Anterior cingulate cortex (tissue), 58 donors: Measurements from ENCODE around the gene CDH23.

ENCODE experiments used
- DNase-seq, 58 donors: peaks; one replicate each; lab custom pipeline; 2025; lab: John Stamatoyannopoulos, UW

Gene CDH23

GRCh38 chr10:71739358-71739900 is 342.7 kb downstream of the CDH23 start:
- no peak for DNase-seq

GRCh38 chr10:71740069-71740653 is 343.4 kb downstream of the CDH23 start:
- peak in 6 of 58 donors; percentile 13 to 49 (median 22) for DNase-seq

- DNase-seq: no peak
These were observed 344.3 kb downstream of the CDH23 start for GRCh38 chr10:71741029-71741428.

- no peak for DNase-seq
These were observed 345.0 kb downstream of the CDH23 start for GRCh38 chr10:71741671-71742070.

- DNase-seq: no peak
These were observed 345.8 kb downstream of the CDH23 start for GRCh38 chr10:71742301-71743088.

GRCh38 chr10:71743089-71743838 is 346.5 kb downstream of the CDH23 start:
- DNase-seq: no peak

- no peak for DNase-seq
These were observed 347.1 kb downstream of the CDH23 start for GRCh38 chr10:71743866-71744265.

GRCh38 chr10:71744897-71745663 is 348.4 kb downstream of the CDH23 start:
- no peak for DNase-seq

- no peak for DNase-seq
These were observed 349.0 kb downstream of the CDH23 start for GRCh38 chr10:71745664-71746250.

GRCh38 chr10:71746344-71747037 is 349.8 kb downstream of the CDH23 start:
- DNase-seq: no peak

- DNase-seq: no peak
These were observed 350.4 kb downstream of the CDH23 start for GRCh38 chr10:71747039-71747531.

- peak in 4 of 58 donors; percentile 16 to 41 (median 27) for DNase-seq
These were observed 351.1 kb downstream of the CDH23 start for GRCh38 chr10:71747551-71748523.

- DNase-seq: peak in 28 of 58 donors; percentile 21 to 77 (median 50)
These were observed 352.0 kb downstream of the CDH23 start for GRCh38 chr10:71748671-71749191.

GRCh38 chr10:71749396-71749795 is 352.7 kb downstream of the CDH23 start:
- no peak for DNase-seq

GRCh38 chr10:71750124-71750841 is 353.6 kb downstream of the CDH23 start:
- DNase-seq: no peak

GRCh38 chr10:71750986-71751385 is 354.3 kb downstream of the CDH23 start:
- no peak for DNase-seq
